Glutamatergic neuron (in vitro differentiated cells): ENCODE measurements around the gene CCDC182. TPM values are rescaled to one million over a fixed set of nuclear protein-coding genes. Genes with fewer than 3 reads are reported as not detected.
A peak's percentile ranks its signal among the peaks of the same experiment; 100 is the strongest.

ENCODE experiments used
- DNase-seq: peaks from one replicate; pipeline ENCODE4 v3.0.0; 2022
- H3K27ac Mint-ChIP-seq: one replicate; pipeline ENCODE4 v1.8.0; 2020; ENCODE audit warnings: mild to moderate bottlenecking, mixed read lengths, inconsistent platforms; ENCODE audit not compliant: unreplicated experiment
- H3K27me3 Mint-ChIP-seq: one replicate; pipeline ENCODE4 v1.8.0; 2020; ENCODE audit warnings: mild to moderate bottlenecking, moderate library complexity, mixed read lengths, inconsistent platforms; ENCODE audit not compliant: unreplicated experiment
- H3K36me3 Mint-ChIP-seq: one replicate; pipeline ENCODE4 v1.8.0; 2020; ENCODE audit warnings: mild to moderate bottlenecking, mixed read lengths, inconsistent platforms; ENCODE audit not compliant: unreplicated experiment
- H3K4me1 Mint-ChIP-seq: one replicate; pipeline ENCODE4 v1.8.0; 2020; ENCODE audit warnings: mild to moderate bottlenecking, low read depth, mixed read lengths, inconsistent platforms; ENCODE audit not compliant: unreplicated experiment
- H3K4me3 Mint-ChIP-seq: one replicate; pipeline ENCODE4 v1.8.0; 2020; ENCODE audit warnings: mild to moderate bottlenecking, mixed read lengths, inconsistent platforms; ENCODE audit not compliant: unreplicated experiment
- H3K9me3 Mint-ChIP-seq: one replicate; pipeline ENCODE4 v1.8.0; 2020; ENCODE audit warnings: mild to moderate bottlenecking, moderate library complexity, mixed read lengths, inconsistent platforms; ENCODE audit not compliant: unreplicated experiment
- CTCF ChIP-seq: fragments of 200-600 bp; sonication (generic); IDR thresholded peaks from one replicate; pipeline ENCODE4 v1.5.0; 2021; ENCODE audit not compliant: partially characterized antibody, unreplicated experiment
- total RNA-seq: library from RNA; stranded (reverse); fragmentation: NEBNext Ultra II Directional; extraction: Animal tissue kit (Norgen Biotek cat#: 25700); gene quantifications from one replicate; pipeline ENCODE4 v1.2.1, GENCODE V29; 2021; ENCODE audit not compliant: unreplicated experiment

CCDC182 gene
- total RNA-seq, 1 donor from 2014 or later, result not detected

- H3K4me1 Mint-ChIP-seq, result peaks cover 21% of the 10 kb centered on the region
- no peak overlapping the region for H3K27ac Mint-ChIP-seq
- peaks cover 2% of the 10 kb centered on the region for H3K27me3 Mint-ChIP-seq
- TF ChIP-seq CTCF, result peak; percentile 78
- no peaks in the 10 kb centered on the region for H3K36me3 Mint-ChIP-seq
- DNase-seq, result peak; percentile 33
- H3K9me3 Mint-ChIP-seq, result peaks cover 3% of the 10 kb centered on the region
- no peak overlapping the region for H3K4me3 Mint-ChIP-seq
Measured at GRCh38 chr17:57747221-57748017, 2.3 kb upstream of the CCDC182 start.

- H3K4me1 Mint-ChIP-seq, result peaks cover 21% of the 10 kb centered on the region
- no peak for TF ChIP-seq CTCF
Measured at GRCh38 chr17:57746221-57746620, 1.1 kb upstream of the CCDC182 start.

GRCh38 chr17:57744195-57745170, 616 bp downstream of the CCDC182 start:
- Mint-ChIP-seq H3K9me3 (peaks cover 2% of the 10 kb centered on the region), H3K4me3 (no peak overlapping the region), H3K4me1 (peaks cover 23% of the 10 kb centered on the region), H3K27ac (no peak overlapping the region), H3K36me3 (no peaks in the 10 kb centered on the region), H3K27me3 (peaks cover 6% of the 10 kb centered on the region)
- DNase-seq, result no peak
- no peak for TF ChIP-seq CTCF

More at GRCh38 chr17:57746221-57746620, 1.1 kb upstream of the CCDC182 start:
- Mint-ChIP-seq H3K27me3 (peaks cover 3% of the 10 kb centered on the region), H3K9me3 (peaks cover 4% of the 10 kb centered on the region), H3K36me3 (no peaks in the 10 kb centered on the region), H3K4me3 (no peak overlapping the region), H3K27ac (no peak overlapping the region)
- no peak for DNase-seq

GRCh38 chr17:57740235-57740528, 4.9 kb downstream of the CCDC182 start:
- H3K9me3 Mint-ChIP-seq, result peaks cover 6% of the 10 kb centered on the region
- peak overlapping the region; percentile 82 for H3K27ac Mint-ChIP-seq
- no peaks in the 10 kb centered on the region for H3K36me3 Mint-ChIP-seq
- no peak for TF ChIP-seq CTCF
- DNase-seq, result no peak
- H3K4me3 Mint-ChIP-seq, result peak overlapping the region; percentile 28
- H3K4me1 Mint-ChIP-seq, result peaks cover 24% of the 10 kb centered on the region
- H3K27me3 Mint-ChIP-seq, result peaks cover 7% of the 10 kb centered on the region
